Stimulated activated naive CD8-positive, alpha-beta T cell treated with anti-CD3 and anti-CD28 coated beads, Interleukin-15, Interleukin-2, amounts not matched to agents 100 U/mL and 50 U/mL, for 24 hours (primary cell): ENCODE results near the gene DLGAP4.

Experiments used
- ATAC-seq: fragments of 150-1000 bp; cut with Tn5 transposase; one replicate; pipeline ENCODE4 v1.10.0; 2021
- DNase-seq: peaks from one replicate; pipeline ENCODE4 v3.0.0; 2021

Gene DLGAP4

DNA sequence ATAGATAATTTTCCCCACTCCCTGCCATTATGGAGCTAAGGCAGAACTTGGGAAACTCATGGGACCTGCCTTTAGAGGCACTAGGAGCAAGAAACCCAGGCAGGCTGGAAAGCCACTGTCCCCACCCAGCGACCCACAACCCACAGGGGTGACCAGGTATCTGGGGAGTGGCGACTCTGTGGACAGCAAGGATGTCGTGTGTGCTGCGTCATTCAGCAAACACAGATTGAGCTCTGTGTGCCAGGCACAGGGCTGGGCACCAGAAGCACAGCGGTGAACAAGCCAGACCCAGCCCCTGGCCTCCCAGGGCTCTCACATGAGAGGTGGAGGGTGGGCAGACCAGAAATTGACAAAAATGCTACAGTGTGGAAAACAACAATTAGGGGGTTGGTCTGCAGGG lies 27.7 kb downstream of the DLGAP4 start:
- ATAC-seq, result no peak
- no peak for DNase-seq

DNA sequence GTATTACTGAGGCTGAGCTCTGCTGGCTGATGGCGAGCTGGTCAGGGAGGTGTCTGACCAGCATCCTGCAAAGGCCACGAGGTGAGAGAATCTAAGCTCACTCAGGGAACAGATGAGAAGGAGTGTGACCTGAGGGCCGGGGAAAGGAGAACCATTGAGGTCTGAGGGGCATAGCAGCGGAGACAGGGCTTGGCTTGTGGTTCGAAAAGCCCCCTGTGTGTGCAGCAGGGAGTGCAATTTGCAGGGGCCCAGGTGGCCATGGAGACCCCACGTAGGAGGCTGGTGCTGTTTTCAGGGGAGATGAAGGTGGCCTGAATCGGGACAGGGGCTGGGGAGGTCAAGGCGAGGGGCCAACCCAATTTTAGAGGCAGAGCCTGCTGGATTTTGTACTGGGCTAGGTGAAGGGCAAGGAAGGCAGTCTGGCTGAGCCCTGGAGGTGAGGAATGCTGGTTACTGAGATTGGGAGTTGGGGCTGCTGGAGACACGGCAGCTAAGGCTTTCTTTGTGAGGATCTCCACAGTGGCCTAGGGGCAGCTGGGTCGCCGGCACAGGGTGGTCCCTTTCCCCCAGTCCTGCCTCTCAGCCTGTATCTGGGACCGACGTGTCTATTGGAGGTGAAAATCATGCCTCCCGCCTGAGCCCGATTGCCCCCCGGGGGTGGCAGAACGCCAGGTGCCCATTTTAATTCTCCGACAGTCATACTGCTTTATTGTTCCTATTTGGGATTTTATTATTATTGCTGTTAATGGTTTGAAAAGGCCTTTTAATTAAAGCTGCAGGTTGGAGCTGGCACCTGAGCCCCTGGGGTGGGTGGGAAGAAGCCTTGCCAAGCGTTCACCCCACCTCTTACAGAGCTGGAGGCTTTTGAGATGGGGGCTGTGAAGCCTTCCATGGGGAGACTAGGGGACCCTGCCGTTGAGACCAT lies 28.4 kb downstream of the DLGAP4 start:
- ATAC-seq, result no peak
- DNase-seq, result no peak

DNA sequence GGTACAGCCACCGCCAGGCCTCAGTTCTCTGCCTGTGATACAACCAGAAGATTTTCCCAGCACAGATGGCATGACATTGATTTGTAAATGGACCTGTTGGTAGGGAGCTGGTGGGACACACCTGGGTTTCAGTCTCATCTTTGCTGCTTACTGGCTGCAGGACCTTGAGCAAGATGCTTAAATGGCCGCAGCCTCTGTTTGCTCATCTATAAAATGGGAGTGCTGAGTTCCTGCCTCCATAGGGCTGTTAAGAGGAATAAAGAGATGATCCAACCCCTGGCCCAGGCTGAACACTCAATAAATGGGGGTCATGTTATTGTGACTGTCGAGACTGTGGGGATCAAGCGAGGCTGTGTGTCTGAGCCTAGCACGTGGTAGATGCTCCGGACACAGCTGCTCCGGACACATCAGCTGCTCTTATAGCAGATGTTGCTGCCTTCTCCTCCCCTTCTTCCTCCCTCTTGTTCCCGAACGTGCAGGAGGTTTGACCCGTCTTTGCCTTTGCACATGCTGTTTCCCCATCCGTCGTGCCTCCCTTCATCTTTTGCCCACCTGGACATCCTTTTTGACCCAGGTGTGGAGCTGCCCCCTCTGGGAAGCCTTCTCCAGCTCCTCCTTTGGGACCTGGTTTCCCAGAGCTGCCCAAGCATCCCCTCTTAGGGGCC lies 29.2 kb downstream of the DLGAP4 start:
- ATAC-seq (no peak), DNase-seq (no peak)

DNA sequence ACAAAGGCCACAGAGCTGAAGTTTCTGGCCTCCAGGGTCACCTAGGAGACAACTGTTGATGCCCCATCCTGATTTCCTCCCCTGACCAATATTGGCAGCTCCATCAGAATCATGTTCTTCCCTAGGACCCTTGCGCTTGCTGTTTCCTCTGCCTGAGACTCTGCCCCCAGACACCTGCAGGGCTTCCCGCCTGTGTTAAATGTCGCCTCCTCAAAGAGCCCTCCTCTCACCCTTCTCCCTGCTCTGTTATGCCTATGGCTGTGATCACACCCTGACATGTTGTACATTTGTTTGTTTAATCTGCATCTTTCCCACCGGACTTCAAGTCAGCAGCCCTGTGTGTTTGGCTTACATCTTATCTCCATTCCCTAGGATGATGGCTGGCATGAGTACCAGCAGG lies 30.1 kb downstream of the DLGAP4 start:
- ATAC-seq, result no peak

DNA sequence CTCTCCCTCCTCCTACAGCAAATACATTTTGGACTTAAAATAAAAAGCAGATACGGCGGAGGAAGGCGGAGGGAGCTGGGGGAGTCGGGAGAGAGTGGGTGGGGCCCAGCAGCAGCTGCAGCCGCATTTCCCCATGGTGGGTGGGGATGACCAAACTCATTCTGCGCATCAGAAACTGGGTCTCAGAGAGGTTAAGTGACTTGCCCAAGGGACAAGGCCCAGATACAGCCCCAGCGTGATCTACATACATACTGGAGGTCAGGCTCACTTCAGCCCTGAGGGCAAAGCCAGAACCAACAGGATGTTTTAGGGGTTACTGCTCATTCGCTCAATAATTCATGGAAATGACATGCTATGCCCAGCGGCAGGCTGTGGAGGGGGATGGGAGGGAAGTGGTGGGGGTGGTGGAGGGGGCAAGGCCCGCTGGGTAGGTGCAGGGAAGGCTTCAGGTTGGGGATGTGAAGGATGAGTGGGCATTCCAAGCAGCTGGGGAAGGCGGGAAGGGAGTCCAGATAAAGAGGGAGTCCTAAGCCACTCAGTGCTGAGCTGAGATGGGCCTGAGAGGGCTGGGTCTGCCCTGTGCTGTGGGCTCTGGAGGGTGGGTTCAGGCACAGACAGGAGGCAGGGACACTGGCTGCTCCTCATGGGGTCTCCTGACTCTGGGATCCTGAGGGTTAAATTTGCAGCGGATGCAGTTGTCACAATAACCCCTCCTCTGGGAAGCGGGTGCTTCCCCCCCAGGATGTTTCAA lies 31.0 kb downstream of the DLGAP4 start:
- no peak for DNase-seq
- no peak for ATAC-seq

More for the DNA sequence above, 30.1 kb downstream of the DLGAP4 start:
- no peak for DNase-seq

DNA sequence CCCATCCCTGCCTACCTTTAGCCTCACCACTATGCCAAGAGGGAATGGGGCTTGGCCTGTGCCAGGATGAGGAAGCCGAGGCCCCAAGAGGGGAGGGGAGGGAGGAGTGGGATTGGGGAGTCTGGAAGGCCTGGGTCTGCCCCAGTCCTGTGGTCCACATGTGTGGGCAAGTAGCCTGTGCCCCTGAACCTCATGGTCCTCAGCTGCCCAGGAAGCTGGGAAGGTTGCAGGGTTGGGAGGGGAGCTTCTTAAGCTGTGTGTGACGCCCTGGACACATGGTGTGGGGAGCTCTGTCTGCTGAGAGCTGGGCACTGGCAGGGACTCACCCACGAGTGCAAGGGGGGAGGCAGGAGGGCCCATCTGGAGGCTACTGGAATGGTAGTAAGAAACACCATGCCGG lies 31.7 kb downstream of the DLGAP4 start:
- ATAC-seq (no peak), DNase-seq (no peak)

- ATAC-seq (peak; percentile 76), DNase-seq (peak; percentile 68)
Measured at GRCh38 chr20:36339646-36340592, 33.8 kb downstream of the DLGAP4 start.

GRCh38 chr20:36340593-36340990 lies 34.5 kb downstream of the DLGAP4 start:
- DNase-seq (peak; percentile 29), ATAC-seq (no peak)

- no peak for ATAC-seq
Measured at GRCh38 chr20:36341331-36342020, 35.3 kb downstream of the DLGAP4 start.

GRCh38 chr20:36342331-36343120 lies 36.4 kb downstream of the DLGAP4 start:
- DNase-seq (no peak), ATAC-seq (no peak)

More at GRCh38 chr20:36341331-36342020, 35.3 kb downstream of the DLGAP4 start:
- DNase-seq, result no peak

- ATAC-seq (no peak), DNase-seq (no peak)
Measured at GRCh38 chr20:36343641-36344040, 37.5 kb downstream of the DLGAP4 start.

GRCh38 chr20:36344517-36345132 lies 38.5 kb downstream of the DLGAP4 start:
- no peak for ATAC-seq
- peak; percentile 28 for DNase-seq

- no peak for ATAC-seq
- DNase-seq, result no peak
Measured at GRCh38 chr20:36346256-36346655, 40.1 kb downstream of the DLGAP4 start.

GRCh38 chr20:36349384-36350170 lies 43.4 kb downstream of the DLGAP4 start:
- DNase-seq, result no peak
- ATAC-seq, result no peak

- no peak for DNase-seq
- no peak for ATAC-seq
Measured at GRCh38 chr20:36350439-36350838, 44.3 kb downstream of the DLGAP4 start.

- ATAC-seq (no peak), DNase-seq (no peak)
Measured at GRCh38 chr20:36351937-36352336, 45.8 kb downstream of the DLGAP4 start.

- DNase-seq, result no peak
- ATAC-seq, result no peak
Measured at GRCh38 chr20:36352843-36353553, 46.9 kb downstream of the DLGAP4 start.

DNA sequence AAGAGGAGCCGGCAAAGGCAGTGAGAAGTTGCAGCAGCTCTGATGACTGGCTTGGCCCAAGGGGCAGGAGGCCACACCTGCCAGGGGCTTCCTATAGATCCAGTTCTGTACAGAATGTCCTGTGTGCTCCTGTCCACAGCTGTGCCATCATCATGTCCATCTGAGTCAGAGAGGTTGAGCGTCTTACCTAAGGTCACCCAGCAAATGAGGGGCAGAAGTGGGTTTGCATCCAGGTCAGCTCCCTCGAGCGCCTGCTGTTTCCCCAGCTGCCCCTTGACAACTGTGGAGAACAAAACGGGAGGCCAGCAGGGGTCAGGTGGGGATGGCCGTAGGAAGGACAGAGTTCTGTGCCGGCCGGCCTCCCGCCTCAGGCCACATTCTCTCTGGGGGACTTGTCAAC lies 47.6 kb downstream of the DLGAP4 start:
- ATAC-seq, result no peak
- no peak for DNase-seq
